SW480 (cell line): ENCODE results near the gene SERPINA6.
A peak's percentile ranks its signal among the peaks of the same experiment; 100 is the strongest.
"Not testable (repeated sequence)": the region's sequence is repeated elsewhere in the genome, so short reads cannot be mapped to it uniquely, and the experiment has no call there.

ENCODE experiments used
- DNase-seq: peaks from one replicate; pipeline ENCODE4 v3.0.0-alpha.2; 2016; ENCODE audit warnings: low spot score

SERPINA6 gene

DNA sequence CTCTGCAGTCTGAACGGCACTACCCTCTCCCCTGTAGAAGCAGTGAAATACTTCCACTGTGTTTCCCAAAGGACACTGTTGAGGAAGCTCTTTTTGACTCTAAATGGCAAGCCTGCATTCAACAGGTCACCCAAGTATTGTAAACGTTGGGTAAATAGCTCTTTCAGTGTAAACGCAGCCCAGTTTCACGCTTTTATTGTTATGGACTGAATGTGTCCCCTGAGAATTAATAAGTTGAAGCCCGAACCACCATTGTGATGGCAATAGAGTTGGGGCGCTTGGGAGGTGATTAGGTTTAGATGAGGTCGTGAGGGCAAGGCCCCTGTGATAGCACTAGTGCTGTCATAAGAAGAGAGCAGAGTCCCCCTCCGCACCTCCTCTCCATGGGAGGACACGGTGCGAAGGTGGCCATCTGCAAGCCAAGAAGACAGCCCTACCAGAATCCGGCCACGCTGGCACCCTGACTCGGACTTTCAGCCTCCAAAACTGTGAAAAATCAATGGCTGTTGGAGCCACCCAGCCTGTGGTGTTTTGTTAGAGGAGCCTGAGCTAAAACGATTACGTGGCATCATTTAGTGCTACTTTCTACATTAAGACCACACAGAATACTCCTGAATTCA lies 31.1 kb downstream of the SERPINA6 start:
- no peak for DNase-seq

DNA sequence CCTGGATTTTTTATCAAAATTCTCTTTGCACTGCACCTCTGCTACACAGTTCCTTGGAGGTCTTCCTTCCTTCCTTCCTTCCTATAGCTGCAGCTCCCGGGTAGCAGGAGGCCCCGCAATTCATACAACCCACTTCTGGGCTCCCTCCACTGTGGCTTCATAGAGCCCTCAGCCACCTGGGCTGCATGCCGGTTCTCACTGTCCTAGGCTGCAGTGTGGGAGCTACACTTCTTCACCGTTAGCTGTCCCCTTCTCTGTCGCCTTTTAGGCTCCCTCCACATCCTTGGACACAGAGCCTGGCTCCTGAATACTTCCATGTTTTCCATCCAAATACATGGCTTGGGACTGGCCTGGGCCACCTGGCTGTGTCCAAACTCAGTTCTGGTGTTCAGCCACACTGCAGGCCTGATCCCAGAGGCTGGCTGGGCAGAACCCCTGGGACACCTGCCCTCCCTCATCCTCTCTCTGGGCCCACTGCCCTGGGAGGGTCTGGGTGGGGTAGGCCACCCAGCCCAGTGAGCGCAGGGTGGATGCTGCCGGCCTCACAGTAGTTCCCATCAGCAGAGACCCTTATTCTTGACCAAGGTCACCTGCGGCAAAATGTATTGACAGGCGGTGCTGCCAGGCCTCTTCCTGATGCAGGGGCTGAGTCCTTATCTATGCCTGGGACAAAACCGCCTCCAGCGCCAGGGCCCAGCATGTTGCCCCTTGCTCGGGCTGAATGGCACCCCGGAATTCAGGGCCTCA lies 31.8 kb downstream of the SERPINA6 start:
- DNase-seq, result no peak

GRCh38 chr14:94290197-94290596 lies 32.9 kb downstream of the SERPINA6 start:
- no peak for DNase-seq

- DNase-seq, result no peak
These were observed 34.3 kb downstream of the SERPINA6 start for GRCh38 chr14:94288610-94289465.

- no peak for DNase-seq
These were observed 38.0 kb downstream of the SERPINA6 start for GRCh38 chr14:94285158-94285557.

DNA sequence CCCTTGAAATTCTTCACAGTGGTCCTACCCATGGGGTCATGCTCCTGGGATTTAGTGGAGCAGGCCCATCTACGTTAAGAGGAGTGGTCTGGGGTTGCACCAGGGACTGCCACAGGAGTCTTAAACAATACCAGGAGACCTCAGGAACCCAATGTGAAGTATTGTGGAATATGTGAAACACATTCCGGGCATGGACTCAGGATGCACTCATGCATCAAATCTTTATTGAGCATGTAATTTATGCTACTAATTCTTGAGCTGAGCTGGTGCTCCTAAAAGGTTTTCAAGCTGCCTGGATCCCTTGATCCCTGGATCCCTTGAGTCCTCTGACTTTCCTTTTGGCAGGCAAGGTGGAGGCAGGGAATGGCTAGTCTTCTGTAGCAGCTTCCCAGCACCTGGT lies 38.9 kb downstream of the SERPINA6 start:
- DNase-seq, result no peak

DNA sequence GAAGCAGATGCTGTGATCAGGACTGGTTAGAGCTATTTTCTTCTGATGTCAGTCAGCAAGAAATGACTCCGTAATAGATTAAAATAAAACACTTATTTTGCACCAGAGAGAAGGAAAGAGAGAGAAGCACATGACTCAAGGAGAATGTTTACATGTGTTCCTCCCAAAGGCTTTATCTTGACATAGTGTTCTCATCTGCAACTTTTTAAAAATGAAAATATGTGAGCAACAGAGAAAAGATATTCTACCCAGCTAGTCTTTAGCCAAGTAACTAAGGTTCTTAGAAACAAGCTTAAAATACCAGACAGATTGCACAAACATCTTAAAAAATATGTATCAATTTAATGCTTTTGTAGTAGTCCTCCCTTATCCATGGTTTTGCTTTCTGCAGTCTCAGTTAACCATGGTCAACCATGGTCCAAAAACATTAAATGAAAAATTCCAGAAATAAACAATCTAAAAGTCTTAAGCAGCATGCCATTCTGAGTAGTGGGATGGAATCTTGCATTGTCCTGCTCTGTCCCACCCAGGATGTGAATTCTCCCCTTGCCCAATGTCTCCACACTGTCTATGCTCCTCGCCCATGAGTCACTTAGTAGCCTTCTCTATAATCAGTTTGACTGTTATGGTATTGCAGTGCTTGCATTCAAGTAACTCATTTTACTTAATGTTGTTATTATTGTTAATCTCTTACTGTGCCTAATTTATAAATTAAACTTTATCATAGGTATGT lies 40.0 kb downstream of the SERPINA6 start:
- DNase-seq, result no peak

- DNase-seq, result no peak
These were observed 44.4 kb downstream of the SERPINA6 start for GRCh38 chr14:94278731-94279130.

- DNase-seq, result not testable (repeated sequence)
These were observed 46.1 kb downstream of the SERPINA6 start for GRCh38 chr14:94276898-94277561.

DNA sequence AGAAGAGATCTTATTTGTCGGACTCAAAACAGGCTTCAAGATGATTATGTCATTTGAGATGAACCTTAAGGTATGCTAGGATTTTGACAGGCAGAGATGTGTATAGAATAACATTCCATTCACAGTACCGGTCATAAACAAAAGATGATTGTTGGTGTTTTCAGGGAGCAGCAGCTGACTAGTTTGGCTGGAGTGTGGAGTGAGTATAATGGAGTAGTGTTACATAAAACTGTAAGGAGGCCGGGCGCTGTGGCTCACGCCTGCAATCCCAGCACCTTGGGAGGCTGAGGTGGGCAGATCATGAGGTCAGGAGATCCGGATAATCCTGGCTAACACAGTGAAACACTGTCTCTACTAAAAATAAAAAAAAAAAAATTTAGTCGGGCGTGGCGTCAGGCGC lies 54.0 kb downstream of the SERPINA6 start:
- DNase-seq, result peak; percentile 60

DNA sequence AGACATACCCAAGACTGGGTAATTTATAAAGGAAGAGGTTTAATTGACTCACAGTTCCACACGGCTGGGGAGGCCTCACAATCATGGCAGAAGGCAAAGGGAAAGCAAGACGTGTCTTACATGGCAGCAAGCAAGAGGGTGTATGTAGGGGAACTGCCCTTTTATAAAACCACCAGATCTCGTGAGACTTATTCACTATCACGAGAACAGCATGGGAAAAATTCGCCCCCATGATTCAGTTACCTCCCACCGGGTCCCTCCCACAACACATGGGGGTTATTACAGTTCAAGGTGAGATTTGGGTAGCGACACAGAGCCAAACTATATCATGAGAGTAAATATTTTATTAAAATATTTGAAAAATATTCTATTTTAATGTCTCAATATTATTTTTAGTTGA lies 54.6 kb downstream of the SERPINA6 start:
- not testable (repeated sequence) for DNase-seq

DNA sequence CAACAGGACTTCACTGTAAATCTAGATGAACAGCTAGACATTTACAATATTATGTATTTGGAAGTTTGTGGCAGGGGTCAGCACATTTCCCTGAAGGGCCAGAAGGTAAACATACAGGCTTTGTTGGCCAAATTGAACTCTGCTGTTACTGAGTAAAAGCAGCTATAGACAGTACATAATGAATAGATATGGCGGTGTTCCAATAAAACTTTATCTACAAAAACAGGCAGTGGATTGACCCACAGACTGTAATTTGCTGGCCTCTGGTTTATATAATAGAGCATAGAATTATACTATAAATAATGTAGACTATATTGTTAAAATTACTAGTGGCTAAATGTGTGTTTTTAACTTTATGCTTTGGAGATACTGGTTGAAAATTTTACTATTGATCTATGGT lies 55.8 kb downstream of the SERPINA6 start:
- no peak for DNase-seq

DNA sequence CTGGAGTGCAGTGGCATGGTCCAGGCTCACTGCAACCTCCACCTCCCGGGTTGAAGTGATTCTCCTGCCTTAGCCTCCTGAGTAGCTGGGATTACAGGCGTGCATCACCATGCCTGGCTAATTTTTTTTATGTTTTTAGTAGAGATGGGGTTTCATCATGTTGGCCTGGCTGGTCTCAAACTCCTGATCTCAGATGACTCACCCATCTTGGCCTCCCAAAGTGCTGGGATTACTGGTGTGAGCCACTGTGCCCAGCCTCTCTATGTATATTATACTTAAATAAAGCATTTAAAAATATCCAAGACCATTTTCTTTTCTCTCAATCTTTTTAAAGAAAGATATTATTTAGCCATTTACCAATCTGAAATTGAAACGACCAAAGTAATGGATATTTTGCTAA lies 58.9 kb downstream of the SERPINA6 start:
- not testable (repeated sequence) for DNase-seq
